ENCODE measurements around the gene SRA1. TPM values are rescaled to one million over a fixed set of nuclear protein-coding genes. Genes with fewer than 3 reads are reported as not detected.

SRA1 gene
- total and polyA plus RNA-seq, 2 of the 13 experiments (the other 11 are each of a cell fraction or from before 2014, with no cell fraction given), result 14.2 to 32.8 TPM

DNA sequence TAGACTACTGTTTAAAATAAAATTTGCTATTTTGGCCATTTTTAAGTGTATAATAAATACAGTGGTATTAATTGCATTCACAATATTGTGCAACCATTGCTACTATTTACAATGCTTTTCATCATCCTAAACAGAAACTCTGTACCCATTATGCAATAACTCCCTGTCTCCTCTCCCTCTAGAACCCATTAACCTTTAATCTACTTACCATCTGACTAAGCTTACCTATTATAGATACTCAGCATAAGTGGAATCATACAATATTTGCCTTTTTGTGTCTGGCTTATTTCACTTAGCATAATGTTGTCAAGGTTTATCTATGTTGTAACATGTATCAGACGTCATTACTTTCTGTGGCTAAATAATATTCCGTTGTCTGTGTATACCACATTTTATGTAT lies 49.8 kb upstream of the SRA1 start (continued):
- TF ChIP-seq ZSCAN30 (CRISPR knock-in tag; IDR thresholded peaks at IDR 0.05) (no peak), KLF16 (CRISPR knock-in tag; IDR thresholded peaks at IDR 0.05) (0 out of 4 replicates have a peak, but pooled peaks of 1 of the 2 experiments have one; percentile 74), ERF (CRISPR knock-in tag; IDR thresholded peaks at IDR 0.05) (0 out of 2 replicates have a peak, but pooled peaks have one; percentile 54), HOXD1 (CRISPR knock-in tag; IDR thresholded peaks at IDR 0.05) (peak; percentile 70; the same call in 1 of the 2 replicates), GLI4 (CRISPR knock-in tag; IDR thresholded peaks at IDR 0.05; ENCODE audit: borderline replicate concordance) (no peak), ZNF317 (CRISPR knock-in tag; IDR thresholded peaks at IDR 0.05) (peak; percentile 69; the same call in 1 of the 2 replicates), KAT8 (CRISPR knock-in tag; IDR thresholded peaks at IDR 0.05) (peak; percentile 89), FOXJ3 (CRISPR knock-in tag; IDR thresholded peaks at IDR 0.05; ENCODE audit: borderline replicate concordance) (peak; percentile 86), KDM4B (CRISPR knock-in tag; IDR thresholded peaks at IDR 0.05) (no peak), NR2C2 (CRISPR knock-in tag; IDR thresholded peaks at IDR 0.05; ENCODE audit: borderline replicate concordance) (peak; percentile 56; the same call in 1 of the 2 replicates), AHDC1 (CRISPR knock-in tag; IDR thresholded peaks at IDR 0.05; ENCODE audit: borderline replicate concordance) (peak; percentile 66; the same call in 1 of the 2 replicates), MIER2 (CRISPR knock-in tag; IDR thresholded peaks at IDR 0.05) (0 out of 2 replicates have a peak, but pooled peaks have one; percentile 31), ZNF30 (CRISPR knock-in tag; IDR thresholded peaks at IDR 0.05) (no peak), SMAD3 (CRISPR knock-in tag; IDR thresholded peaks at IDR 0.05) (peak; percentile 62; the same call in 1 of the 2 replicates), AKAP8 (CRISPR knock-in tag; IDR thresholded peaks at IDR 0.05) (no peak), ZBTB3 (CRISPR knock-in tag; IDR thresholded peaks at IDR 0.05; ENCODE audit: borderline replicate concordance, low read depth) (no peak)
- TF ChIP-seq, protein P1, sequence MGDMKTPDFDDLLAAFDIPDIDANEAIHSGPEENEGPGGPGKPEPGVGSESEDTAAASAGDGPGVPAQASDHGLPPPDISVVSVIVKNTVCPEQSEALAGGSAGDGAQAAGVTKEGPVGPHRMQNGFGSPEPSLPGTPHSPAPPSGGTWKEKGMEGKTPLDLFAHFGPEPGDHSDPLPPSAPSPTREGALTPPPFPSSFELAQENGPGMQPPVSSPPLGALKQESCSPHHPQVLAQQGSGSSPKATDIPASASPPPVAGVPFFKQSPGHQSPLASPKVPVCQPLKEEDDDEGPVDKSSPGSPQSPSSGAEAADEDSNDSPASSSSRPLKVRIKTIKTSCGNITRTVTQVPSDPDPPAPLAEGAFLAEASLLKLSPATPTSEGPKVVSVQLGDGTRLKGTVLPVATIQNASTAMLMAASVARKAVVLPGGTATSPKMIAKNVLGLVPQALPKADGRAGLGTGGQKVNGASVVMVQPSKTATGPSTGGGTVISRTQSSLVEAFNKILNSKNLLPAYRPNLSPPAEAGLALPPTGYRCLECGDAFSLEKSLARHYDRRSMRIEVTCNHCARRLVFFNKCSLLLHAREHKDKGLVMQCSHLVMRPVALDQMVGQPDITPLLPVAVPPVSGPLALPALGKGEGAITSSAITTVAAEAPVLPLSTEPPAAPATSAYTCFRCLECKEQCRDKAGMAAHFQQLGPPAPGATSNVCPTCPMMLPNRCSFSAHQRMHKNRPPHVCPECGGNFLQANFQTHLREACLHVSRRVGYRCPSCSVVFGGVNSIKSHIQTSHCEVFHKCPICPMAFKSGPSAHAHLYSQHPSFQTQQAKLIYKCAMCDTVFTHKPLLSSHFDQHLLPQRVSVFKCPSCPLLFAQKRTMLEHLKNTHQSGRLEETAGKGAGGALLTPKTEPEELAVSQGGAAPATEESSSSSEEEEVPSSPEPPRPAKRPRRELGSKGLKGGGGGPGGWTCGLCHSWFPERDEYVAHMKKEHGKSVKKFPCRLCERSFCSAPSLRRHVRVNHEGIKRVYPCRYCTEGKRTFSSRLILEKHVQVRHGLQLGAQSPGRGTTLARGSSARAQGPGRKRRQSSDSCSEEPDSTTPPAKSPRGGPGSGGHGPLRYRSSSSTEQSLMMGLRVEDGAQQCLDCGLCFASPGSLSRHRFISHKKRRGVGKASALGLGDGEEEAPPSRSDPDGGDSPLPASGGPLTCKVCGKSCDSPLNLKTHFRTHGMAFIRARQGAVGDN (CRISPR knock-in tag; IDR thresholded peaks at IDR 0.05), result no peak
- TF ChIP-seq, protein P2, sequence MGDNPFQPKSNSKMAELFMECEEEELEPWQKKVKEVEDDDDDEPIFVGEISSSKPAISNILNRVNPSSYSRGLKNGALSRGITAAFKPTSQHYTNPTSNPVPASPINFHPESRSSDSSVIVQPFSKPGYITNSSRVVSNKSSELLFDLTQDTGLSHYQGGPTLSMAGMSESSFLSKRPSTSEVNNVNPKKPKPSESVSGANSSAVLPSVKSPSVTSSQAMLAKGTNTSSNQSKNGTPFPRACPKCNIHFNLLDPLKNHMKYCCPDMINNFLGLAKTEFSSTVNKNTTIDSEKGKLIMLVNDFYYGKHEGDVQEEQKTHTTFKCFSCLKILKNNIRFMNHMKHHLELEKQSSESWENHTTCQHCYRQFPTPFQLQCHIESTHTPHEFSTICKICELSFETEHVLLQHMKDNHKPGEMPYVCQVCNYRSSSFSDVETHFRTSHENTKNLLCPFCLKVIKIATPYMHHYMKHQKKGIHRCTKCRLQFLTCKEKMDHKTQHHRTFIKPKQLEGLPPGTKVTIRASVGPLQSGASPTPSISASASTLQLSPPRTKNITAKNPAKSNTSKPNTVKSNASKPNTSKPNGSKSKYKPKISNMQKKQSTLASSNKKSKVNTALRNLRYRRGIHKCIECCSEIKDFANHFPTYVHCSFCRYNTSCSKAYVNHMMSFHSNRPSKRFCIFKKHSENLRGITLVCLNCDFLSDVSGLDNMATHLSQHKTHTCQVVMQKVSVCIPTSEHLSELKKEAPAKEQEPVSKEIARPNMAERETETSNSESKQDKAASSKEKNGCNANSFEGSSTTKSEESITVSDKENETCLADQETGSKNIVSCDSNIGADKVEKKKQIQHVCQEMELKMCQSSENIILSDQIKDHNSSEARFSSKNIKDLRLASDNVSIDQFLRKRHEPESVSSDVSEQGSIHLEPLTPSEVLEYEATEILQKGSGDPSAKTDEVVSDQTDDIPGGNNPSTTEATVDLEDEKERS (CRISPR knock-in tag; IDR thresholded peaks at IDR 0.05), result 0 out of 2 replicates have a peak, but pooled peaks have one; percentile 42

Data from HepG2 (cell line).